Large intestine (tissue), 3 donors: ENCODE data around the gene SAXO2. TPM values are rescaled to one million over a fixed set of nuclear protein-coding genes. Genes with fewer than 3 reads are reported as not detected.
"Not testable (repeated sequence)": the region's sequence is repeated elsewhere in the genome, so short reads cannot be mapped to it uniquely, and the experiment has no call there.

Experiments used
- DNase-seq, 2 donors: peaks; one replicate each; pipeline versions ENCODE4 v3.0.0 to v3.0.0-alpha.2; 2013
- H3K27ac ChIP-seq: one replicate; pipeline ENCODE4 v1.5.1; 2013; ENCODE audit warnings: low read length
- H3K27me3 ChIP-seq: 2 replicates; pipeline ENCODE4 v1.6.1; 2013; ENCODE audit warnings: low read length; ENCODE audit not compliant: control insufficient read depth, insufficient read depth
- H3K36me3 ChIP-seq: 2 replicates; pipeline ENCODE4 v1.6.1; 2013; ENCODE audit warnings: low read length; ENCODE audit not compliant: control insufficient read depth, insufficient read depth
- H3K4me1 ChIP-seq: one replicate; pipeline ENCODE4 v1.6.1; 2013; ENCODE audit warnings: low read length; ENCODE audit not compliant: control insufficient read depth, insufficient read depth
- H3K4me3 ChIP-seq: one replicate; pipeline ENCODE4 v1.5.1; 2013; ENCODE audit warnings: low read length
- H3K9me3 ChIP-seq: one replicate; pipeline ENCODE4 v1.6.1; 2013; ENCODE audit warnings: mild to moderate bottlenecking, low read depth, low read length, moderate library complexity; ENCODE audit not compliant: control insufficient read depth
- WGBS: methylation state at CpG from one replicate; pipeline ENCODE4 v1.1.5; 2013; ENCODE audit warnings: low lambda C conversion rate; ENCODE audit not compliant: insufficient coverage; 5-methylcytosine and 5-hydroxymethylcytosine counted together
- polyA plus RNA-seq: library from polyadenylated mRNA; unstranded; fragments of 120-200 nt; gene quantifications from one replicate; pipeline ENCODE4 v1.2.1, GENCODE V29; 2013

Gene SAXO2
- polyA plus RNA-seq, 1 donor, result 2.8 TPM

DNA sequence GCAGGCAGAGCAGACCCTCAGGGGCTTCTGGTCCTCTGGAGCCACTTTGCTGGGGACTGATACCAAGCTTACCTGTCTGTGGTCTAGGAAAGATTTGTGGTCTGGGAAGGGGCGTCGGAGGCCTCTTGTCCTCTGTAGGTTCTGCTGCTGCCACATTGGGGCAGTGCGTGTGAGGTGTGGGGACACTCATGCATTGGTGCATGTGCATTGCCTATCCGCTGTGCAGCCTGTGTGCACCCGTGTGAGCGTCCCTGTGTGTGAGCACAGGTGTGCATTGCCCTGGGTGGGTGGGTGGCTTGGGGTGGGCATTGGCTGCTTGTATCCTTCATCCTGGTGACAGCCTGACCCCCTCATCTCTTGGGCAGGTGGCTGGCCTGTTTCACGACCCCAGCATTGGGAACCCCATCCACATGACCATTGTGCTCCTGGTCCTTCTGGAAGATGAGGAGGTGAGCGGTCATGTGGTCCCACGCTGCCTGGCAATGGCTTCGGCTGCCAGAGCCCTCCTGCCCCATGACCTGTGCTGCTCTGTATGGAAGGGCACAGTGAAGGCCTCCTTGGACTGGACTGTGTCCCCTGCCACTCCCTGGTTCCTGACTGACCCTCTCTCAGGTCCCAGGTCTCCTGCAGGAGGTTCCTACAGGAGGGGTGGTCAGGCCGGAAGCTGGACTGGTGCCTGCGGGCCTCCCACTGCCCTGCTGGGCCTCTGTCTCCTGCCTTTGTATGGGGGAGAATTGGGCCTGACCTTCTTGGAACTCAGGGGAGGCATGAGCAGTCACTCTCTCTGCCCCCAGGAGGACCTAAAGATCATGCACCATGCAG is 41.5 kb downstream of the SAXO2 start:
- Histone ChIP-seq H3K4me3 (no peak overlapping the region), H3K27ac (no peak overlapping the region), H3K4me1 (no peaks in the 10 kb centered on the region), H3K27me3 (no peaks in the 10 kb centered on the region), H3K9me3 (no peaks in the 10 kb centered on the region), H3K36me3 (no peaks in the 10 kb centered on the region)
- WGBS, result no CpG with 5 or more reads among the region's 12 CpGs
- no peak for DNase-seq

DNA sequence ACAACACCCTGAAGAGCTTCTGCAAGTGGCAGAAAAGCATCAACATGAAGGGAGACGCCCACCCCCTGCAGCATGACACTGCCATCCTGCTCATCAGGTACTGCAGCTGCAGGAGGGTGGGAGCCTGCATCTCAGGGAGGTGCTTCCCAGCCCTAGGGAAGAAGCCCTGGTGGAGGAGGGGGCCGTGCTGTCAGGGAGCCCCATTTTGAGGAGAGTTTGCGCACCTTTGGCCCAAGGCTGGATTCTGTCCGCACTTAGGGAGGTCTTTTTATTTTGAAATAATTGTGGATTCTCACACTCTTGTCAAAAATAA is 42.1 kb downstream of the SAXO2 start:
- WGBS, result no CpG with 5 or more reads among the region's 4 CpGs
- Histone ChIP-seq H3K36me3 (no peaks in the 10 kb centered on the region), H3K9me3 (no peaks in the 10 kb centered on the region), H3K27me3 (no peaks in the 10 kb centered on the region), H3K4me3 (no peak overlapping the region), H3K27ac (no peak overlapping the region), H3K4me1 (no peaks in the 10 kb centered on the region)
- no peak for DNase-seq

DNA sequence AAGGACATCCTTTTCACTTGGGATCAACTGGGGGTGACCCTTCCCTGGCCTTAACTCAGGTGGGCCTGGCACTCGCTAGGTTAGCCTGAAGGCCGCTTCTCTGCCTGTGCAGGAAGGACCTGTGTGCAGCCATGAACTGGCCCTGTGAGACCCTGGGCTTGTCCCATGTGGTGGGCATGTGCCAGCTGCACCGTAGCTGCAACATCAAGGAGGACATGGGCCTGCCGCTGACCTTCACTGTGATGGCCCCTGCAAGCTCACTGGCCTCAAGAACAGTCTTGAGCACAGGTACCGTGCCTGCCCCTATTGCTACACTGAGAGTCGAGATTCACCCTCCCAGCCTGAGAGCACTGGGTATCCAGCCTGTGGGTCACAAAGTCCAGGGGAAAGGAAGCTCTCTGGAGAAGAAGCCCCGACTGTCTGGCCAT is 43.0 kb downstream of the SAXO2 start:
- Histone ChIP-seq H3K9me3 (no peaks in the 10 kb centered on the region), H3K4me1 (no peaks in the 10 kb centered on the region), H3K27ac (no peak overlapping the region), H3K4me3 (no peak overlapping the region), H3K36me3 (no peaks in the 10 kb centered on the region), H3K27me3 (no peaks in the 10 kb centered on the region)
- no CpG with 5 or more reads among the region's 7 CpGs for WGBS
- DNase-seq, result no peak

DNA sequence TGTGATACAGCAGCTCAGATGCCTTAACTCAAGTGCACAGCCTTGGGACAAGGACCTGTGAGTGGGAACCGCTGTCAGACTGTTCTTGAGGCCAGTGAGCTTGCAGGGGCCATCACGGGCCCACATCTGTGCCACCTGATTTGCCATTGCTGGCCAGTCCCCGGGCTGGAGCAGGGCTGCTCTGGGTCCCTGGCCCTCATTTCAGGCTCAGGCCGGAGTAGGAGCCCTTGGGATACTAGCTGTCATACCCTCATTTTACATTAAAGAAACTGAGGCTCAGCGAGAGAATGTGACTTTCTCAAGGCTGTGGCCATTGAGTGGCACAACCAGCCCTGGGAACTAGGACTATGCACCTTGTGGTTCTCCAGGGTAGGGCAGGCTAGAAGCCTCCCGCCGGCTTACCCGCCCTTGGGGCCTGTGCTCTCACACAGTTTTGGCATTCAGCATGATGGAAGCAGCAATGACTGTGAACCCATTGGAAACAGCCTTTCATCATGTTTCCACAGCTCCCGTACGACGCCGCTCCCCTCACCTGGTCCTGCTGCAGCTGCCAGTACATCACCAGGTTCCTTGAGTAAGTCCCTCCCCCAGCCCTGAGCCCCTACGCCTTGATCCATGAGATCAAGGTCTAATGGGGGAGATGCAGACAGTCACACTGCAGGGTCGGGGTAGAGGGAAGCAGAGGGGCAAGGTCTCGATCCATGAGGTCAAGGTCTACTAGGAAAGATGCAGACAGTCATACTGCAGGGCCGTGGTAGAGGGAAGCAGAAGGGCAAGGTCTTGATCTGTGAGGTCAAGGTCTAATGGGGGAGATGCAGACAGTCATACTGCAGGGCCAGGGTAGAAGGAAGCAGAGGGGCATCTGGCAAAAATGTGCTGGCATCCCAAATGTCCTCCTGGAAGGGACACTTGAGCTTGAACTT is 44.4 kb downstream of the SAXO2 start:
- no peaks in the 10 kb centered on the region for H3K36me3 ChIP-seq
- no peaks in the 10 kb centered on the region for H3K4me1 ChIP-seq
- H3K27ac ChIP-seq, result no peak overlapping the region
- WGBS, result 100% methylated on average over 2 of the region's 16 CpGs
- no peak for DNase-seq
- no peaks in the 10 kb centered on the region for H3K9me3 ChIP-seq
- H3K4me3 ChIP-seq, result no peak overlapping the region
- no peaks in the 10 kb centered on the region for H3K27me3 ChIP-seq

DNA sequence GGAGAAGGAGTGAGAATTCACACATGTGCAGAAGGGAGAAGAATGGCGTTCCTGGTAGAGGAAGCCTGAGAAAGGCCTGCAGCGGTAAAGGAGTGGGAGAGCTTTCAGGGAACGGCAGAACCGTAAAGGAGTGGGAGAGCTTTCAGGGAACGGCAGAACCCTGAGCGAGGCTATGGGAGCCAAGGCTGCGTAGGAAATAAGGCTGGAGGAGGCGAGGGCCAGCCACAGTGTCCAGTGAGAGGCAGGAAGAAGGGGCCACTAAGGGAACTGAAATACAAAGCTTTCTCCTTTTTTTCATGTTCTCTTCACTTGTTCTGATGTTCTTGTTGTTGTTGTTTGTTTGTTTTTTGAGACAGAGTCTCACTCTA is 45.1 kb downstream of the SAXO2 start:
- H3K36me3 ChIP-seq, result no peaks in the 10 kb centered on the region
- no peak overlapping the region for H3K27ac ChIP-seq
- no peaks in the 10 kb centered on the region for H3K27me3 ChIP-seq
- H3K9me3 ChIP-seq, result no peaks in the 10 kb centered on the region
- no peaks in the 10 kb centered on the region for H3K4me1 ChIP-seq
- WGBS, result 100% methylated on average over 3 of the region's 8 CpGs
- no peak for DNase-seq
- no peak overlapping the region for H3K4me3 ChIP-seq

DNA sequence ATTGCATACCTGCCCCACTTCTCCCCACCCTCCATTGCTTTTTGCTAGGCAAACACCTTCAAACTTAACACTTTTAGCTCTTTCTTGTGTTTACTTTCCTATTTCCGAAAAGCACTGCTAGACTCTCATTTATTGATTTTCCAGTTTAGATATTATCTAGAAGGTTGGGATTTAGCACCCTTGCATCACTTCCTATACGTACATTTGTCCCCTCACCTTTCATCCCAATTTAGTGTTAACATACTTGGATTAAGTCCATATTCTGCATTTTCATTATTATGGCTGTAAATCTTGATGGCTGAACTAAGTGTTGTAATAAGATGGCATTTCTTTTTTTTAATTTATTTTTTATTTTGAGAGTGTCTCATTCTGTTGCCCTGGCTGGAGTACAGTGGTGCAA is 47.2 kb downstream of the SAXO2 start:
- H3K27ac ChIP-seq, result no peak overlapping the region
- H3K4me1 ChIP-seq, result no peaks in the 10 kb centered on the region
- no peak for DNase-seq
- H3K9me3 ChIP-seq, result no peaks in the 10 kb centered on the region
- no CpG with 5 or more reads among the region's 2 CpGs for WGBS
- H3K4me3 ChIP-seq, result no peak overlapping the region
- no peaks in the 10 kb centered on the region for H3K27me3 ChIP-seq
- H3K36me3 ChIP-seq, result no peaks in the 10 kb centered on the region

DNA sequence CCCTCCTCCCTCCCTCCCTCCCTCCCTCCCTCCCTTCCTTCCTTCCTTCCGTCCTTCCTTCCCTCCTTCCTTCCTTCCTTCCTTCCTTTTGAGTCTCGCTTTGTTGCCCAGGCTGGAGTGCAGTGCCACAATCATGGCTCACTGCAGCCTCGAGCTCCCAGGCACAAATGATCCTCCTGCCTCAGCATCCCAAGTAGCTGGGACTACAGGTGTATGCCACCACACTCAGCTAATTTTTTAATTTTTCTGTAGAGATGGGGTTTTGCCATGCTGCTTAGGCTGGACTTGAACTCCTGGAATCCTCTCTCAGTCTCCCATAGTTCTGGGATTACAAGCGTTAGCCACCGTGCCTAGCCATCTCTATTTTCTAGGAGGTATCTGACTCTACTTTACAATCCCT is 48.7 kb downstream of the SAXO2 start:
- not testable (repeated sequence) for H3K4me3 ChIP-seq, H3K36me3 ChIP-seq, DNase-seq, H3K4me1 ChIP-seq, H3K27ac ChIP-seq, H3K27me3 ChIP-seq, H3K9me3 ChIP-seq
- WGBS, result no CpG with 5 or more reads among the region's 5 CpGs

DNA sequence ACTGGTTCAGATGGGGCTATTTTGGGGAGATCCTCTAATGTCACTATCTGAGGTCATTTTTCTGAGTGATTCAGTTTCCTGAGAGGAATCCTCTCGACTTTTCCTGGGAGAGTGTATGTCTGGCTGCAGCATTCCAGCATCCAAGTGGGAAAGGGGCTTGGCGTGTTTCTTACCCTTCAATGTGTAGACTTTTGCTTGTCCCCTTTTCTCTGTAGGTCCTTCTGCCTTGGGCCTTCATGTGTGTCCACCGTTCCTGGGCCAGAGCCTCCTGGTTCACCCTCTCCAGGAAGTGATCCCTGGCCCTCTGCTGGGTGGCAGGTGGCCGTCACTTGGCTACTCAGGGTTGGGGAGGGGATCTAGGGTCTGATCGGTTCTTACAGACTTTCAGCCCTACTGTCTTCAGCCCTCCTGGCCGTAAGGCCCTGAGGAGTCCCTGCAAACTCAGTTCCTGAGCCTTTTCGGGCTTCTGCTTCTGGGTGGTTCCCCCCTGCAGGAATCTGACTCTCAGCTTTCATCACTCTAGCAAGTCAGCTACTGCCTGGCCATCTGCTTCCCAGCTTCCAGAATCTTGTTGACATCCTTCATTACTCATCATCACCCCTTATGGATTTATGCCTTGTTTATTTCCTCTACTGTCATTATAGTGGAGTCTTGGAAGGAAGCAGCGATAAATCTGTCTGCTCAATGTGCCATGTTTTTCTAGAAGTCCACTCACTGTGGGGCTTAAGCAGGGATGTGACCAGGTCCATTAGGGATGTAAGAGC is 50.1 kb downstream of the SAXO2 start:
- no peaks in the 10 kb centered on the region for H3K27me3 ChIP-seq
- H3K4me1 ChIP-seq, result no peaks in the 10 kb centered on the region
- no peaks in the 10 kb centered on the region for H3K9me3 ChIP-seq
- WGBS, result no CpG with 5 or more reads among the region's 8 CpGs
- H3K27ac ChIP-seq, result no peak overlapping the region
- H3K36me3 ChIP-seq, result no peaks in the 10 kb centered on the region
- H3K4me3 ChIP-seq, result no peak overlapping the region
- no peak for DNase-seq

DNA sequence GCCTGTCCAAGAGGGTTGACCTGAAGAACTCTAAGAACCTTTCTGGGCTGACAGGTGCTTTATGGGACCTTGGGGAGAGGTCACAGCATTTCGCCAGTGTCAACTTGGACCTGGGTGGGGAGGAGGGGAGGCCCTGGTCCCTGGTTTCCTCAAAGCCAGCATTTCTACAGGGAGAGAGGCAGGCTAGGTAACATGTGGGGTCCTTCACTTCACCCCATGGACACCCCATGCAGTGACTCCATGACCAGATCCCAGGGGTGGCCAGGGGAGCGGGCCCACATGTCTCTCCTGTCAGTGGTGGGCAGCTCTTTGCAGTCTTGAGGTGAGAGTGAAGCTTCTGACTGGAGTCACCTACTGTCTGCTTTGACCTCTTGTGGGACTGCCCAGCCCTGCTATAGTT is 50.8 kb downstream of the SAXO2 start:
- WGBS, result no CpG with 5 or more reads among the region's 2 CpGs
- Histone ChIP-seq H3K4me3 (no peak overlapping the region), H3K36me3 (no peaks in the 10 kb centered on the region), H3K4me1 (no peaks in the 10 kb centered on the region), H3K27ac (no peak overlapping the region), H3K9me3 (no peaks in the 10 kb centered on the region), H3K27me3 (no peaks in the 10 kb centered on the region)
- DNase-seq, result no peak

DNA sequence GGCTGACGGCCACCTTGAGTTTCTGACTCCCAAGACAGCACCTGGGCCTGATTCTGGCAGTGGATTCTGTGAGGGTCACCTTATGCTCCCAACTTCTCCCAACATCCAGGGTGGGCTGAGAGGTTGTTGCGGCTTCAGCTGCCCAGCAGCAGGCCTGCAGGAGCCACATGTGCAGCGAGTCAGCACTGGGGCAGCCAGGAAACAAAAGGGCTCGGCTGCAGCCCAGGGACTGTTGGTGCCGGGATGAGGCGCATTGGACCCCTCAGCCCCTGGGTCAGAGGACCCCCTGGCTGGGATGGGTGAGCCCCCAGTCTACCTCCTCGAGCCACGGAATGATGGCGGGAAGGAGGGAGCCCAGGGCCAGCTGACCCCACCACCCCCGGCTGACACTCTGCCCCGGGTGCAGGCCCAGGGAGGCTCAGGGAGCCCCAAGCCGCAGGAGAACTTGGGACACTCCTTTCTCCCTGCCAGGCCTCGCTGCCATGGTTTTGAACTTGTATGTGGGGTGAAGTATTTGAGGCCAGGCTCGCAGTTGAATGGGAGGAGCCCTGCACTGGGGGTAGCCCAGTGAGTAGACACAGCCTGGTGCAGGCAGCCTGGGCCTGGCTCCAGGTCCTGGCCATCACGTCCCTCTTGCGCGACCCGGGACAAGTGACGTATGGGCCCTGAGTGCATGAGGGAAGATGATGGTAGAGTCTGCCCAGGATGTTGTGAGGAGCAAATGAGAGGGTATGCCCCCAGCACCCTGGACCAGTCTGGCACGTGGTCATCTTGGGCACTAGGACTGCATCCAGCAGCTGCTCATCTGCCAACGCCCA is 51.5 kb downstream of the SAXO2 start:
- not testable (repeated sequence) for H3K36me3 ChIP-seq, H3K27me3 ChIP-seq, H3K9me3 ChIP-seq, H3K4me1 ChIP-seq, H3K27ac ChIP-seq, H3K4me3 ChIP-seq, DNase-seq
- no CpG with 5 or more reads among the region's 21 CpGs for WGBS
